Stimulated activated CD8-positive, alpha-beta memory T cell treated with anti-CD3 and anti-CD28 coated beads, Interleukin-7, amount 100 ng/mL, for 24 hours (primary cell): ENCODE data around the gene HLX.

Source experiments
- DNase-seq: peaks from one replicate; pipeline ENCODE4 v3.0.0-alpha.2; 2020; ENCODE audit warnings: low read depth

The HLX gene

DNA sequence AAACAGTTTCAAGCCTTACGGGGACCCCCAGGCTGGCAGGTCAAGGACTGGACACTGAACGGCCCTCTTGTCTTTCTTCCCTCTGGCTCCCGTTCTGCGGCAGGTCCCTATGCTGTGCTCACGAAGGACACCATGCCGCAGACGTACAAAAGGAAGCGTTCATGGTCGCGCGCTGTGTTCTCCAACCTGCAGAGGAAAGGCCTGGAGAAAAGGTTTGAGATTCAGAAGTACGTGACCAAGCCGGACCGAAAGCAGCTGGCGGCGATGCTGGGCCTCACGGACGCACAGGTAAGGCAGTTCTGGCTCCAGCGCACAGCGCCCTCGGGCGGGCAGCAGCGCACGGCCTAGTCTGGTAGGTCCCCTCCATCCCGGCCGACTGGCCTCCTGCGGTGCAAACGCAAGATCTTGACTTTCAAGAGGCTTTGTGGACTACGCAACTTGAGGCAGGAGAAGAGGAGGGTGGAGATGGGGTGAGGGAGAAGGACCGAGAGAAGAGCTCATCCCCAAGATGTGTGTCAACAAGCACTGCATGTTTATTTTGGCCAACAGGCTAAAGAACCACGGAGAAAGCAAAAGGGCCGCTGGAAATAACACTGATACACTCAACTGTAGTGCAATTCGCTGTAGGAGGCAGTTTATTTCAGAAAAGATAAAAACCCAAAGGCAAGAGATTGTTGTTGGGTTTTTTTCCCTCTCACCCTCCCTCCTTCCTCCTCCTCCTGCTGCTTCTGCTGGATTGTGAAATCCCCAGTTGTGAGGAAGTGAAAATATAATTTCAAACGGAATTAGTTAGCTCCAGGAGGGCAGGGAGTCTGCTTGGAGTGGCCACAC is 3.0 kb downstream of the HLX start:
- no peak for DNase-seq

- no peak for DNase-seq
These were observed 5.1 kb downstream of the HLX start for GRCh38 chr1:220884109-220884980.

GRCh38 chr1:220884981-220885918 is 6.0 kb downstream of the HLX start:
- DNase-seq: no peak

DNA sequence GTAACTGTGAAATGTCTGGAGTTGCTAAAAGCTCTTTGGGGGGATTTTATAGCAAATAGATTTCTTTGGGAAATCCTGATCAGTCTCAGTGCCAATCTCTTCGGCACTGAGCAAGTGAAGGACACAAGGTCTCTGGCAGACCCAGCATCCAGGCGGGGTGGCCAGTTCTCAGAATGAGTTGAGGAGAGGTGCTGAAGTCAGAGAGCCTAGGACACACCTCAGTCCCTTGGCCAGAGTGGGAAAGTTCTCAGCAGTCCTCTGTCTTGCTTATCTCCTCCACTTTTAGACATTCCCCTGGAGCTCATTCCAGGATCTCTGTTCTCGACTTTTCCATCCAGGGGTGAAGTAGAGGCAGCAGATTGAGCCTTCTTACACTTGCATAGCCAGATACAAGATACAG is 6.7 kb downstream of the HLX start:
- no peak for DNase-seq

DNA sequence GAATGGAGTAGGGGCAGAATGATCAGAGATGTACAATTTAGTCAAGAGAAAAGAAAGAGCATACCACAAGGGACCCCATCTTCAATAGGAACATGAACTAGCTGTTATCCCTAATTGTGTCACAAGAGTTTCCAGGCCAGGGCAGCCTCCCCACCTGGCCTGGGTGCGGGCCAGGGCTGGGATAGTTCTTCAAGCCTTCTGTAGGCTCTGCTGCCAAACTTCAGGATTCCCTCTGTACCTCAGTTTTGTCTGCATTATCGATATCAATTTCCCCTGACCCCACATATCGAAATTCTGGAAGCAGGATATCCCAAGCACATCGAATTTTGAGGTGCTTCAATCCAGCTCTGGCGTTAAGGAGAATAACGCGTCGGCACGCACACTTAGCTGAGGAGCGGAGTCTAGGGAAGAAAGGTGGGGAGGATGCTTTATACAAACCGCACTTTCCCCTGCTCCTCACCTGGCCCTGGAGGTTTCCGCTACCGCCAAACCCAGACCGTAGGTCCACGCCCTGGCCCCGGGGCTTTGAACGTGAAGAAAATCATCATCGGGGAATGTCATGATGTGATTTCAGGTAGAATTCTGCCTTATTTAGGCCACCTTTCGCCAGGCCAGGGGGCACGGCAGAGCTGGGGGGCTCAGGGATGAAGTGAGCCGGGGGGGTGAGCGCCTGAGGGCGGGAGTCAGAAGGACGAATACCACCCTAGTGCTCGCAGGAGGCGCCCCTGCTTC is 7.4 kb downstream of the HLX start:
- DNase-seq: no peak

- DNase-seq: no peak
These were observed 7.9 kb downstream of the HLX start for GRCh38 chr1:220887202-220887519.

DNA sequence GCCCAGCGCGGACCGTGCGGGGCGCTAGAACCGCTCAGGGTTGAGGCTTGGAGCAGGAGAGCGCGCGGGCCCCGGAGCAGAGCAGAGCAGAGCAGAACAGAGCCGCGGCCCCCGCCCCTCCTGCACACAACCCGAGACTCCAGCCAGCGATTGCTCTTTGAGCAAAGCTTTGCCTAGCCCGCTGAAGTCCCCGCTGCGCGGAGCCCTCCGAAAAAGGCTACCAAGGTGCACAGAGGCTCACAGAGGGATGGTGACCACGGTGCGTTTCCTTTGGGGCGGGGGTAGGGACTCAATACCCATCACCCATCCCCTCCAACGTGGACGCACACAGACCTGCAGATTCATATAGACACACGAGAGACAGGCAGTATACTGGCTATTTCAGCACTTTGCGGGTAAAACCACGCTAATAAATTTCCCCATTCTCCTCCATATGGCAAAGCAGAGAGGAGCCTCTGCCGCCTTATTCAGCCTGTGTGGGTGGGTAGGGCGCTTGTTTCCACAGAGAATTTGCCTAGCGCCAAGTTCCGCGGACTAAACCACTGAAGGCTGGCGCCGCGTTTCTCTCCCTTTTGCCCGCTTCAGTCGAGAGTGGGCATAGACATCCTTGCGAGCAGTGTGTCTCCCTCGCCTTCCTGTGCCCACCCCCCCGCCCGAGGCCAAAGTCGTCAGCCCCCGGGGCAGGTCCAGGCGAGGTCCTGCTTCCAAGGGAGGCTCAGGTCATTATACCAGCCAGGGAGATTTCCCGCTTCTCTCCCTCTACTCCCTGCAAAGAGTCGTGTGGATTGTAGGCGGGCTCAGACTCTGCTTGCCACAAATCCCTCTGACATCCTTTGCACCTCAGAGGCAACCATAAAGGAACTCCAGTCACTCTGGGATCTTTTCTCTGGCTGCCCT is 8.5 kb downstream of the HLX start:
- DNase-seq: no peak

- DNase-seq: no peak
These were observed 9.3 kb downstream of the HLX start for GRCh38 chr1:220888417-220888986.

GRCh38 chr1:220889333-220889732 is 10.1 kb downstream of the HLX start:
- no peak for DNase-seq

- DNase-seq: no peak
These were observed 10.6 kb downstream of the HLX start for GRCh38 chr1:220889848-220890287.

DNA sequence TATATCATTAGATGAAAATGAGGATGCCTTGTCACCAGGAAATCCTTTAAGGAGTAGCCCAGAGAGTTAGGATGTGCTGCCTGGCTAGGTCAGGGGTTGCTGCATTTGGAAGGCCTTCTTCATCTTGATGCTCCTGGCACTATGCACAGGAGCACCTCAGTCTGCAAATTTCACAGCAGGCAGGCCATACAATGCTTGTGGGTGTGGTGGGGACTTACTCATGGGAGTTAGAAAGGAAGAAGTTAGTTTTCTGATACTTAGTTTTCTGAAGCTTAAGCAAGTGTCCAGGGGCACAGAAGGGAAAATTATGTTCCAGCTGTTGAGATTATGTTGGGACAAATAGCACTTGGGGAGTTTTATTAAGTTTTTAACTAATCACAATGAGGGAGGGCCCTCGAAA is 11.4 kb downstream of the HLX start:
- no peak for DNase-seq

GRCh38 chr1:220891224-220892085 is 12.2 kb downstream of the HLX start:
- DNase-seq: no peak

DNA sequence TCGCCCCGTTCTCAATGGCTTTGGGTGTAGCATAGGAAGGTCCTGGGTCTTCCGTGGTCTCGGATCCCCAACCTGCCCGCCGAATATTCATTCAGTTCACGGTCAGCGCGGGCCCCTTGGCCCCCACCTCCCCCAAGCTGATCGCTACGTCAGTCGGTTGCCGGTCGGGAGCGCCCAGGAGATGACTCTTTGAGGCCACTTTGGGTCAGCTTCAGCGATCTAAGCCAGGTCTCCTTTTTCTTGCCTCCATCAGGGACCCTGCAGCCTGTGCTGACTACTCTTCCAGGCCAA is 12.8 kb downstream of the HLX start:
- DNase-seq: no peak

DNA sequence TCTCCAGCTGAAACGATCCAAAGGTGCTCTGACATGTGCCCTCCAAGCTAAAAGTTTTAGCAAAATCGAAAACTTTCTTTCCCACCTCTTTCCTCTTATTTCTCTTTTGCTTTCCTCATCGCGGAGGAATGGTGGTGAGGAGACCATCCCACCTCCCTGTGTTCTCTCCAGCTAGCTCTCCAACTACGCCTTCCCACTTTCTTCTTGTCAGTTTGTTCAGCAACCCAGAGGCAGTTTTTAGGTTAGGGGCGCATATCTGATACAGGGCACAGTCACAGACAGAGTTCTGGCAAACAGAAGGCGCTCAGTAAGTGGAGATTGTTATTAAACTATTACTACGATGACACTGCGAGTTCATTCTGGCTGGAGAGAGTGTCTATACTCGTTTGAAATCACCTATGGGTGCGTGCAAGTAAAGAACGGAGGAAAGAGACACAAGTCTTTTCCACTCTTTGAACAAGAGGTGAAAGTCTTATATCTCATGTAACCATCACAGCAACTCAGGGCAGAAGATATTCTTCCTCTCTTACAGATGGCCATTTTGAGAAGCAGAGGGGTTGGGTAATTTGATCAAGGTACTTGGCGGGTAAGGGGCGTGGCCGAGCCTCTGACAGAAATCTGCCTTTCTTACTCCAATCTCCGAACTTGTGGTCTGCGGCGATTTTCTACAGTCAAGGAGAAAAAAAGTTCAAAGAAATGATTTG is 13.9 kb downstream of the HLX start:
- no peak for DNase-seq

GRCh38 chr1:220893701-220894024 is 14.4 kb downstream of the HLX start:
- no peak for DNase-seq

DNA sequence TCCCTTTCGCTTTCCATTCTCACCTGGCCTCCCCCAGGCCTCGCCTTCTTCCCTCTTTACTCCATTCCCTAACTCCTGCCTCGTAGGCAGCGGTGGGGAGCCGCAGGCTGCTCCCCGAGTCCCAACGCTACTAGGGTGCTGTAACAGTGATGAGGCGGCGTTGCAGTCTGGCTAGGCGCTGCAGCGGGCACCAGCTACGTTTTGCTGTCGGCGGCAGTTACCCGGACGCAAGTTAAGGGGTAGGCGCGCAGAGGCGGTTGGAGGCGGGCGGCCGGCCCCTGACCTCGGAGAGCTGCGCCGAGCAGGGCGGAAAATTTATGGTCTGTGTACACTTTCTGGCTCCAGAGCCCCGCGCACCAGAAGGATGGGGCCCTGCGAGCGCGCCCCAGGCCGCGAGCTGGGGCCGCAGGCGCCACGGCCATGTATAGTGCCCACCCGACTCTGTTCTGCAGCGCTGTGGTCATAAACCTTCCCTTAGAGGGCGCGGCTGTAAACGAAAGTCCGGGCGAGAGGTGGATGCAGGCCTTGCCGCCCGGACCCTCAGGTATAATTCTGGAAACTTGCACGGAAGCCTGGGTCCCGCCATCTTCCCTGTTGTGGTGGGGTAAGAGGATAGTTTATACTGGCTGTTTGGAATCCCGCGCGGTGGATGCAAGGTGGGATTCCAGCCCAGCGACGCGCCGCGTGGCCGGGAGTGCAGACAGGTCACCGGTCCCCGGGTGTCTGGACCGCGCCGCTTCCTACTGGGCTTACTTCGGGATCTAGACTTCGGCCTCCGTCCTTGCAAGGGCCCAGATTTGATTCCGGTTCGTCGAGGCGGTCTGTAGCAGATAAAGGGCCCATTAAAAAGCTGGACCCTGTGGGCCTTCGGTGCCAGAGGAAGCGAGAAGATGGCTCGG is 15.0 kb downstream of the HLX start:
- no peak for DNase-seq

GRCh38 chr1:220894924-220895256 is 15.6 kb downstream of the HLX start:
- no peak for DNase-seq

- DNase-seq: no peak
These were observed 16.2 kb downstream of the HLX start for GRCh38 chr1:220895412-220895946.
